Inflammatory macrophage treated with lipopolysaccharide for 1 hour (primary cell): ENCODE results near the gene HOXA6.
A peak's percentile ranks its signal among the peaks of the same experiment; 100 is the strongest.

Experiments
- DNase-seq, 2 donors: peaks; one replicate each; pipeline ENCODE4 v3.0.0-alpha.2; 2020 to 2022

The HOXA6 gene

GRCh38 chr7:27137640-27138315, 9.8 kb downstream of the HOXA6 start:
- DNase-seq = no peak

- DNase-seq = peak; percentile 93 to 96
These were observed 13.2 kb downstream of the HOXA6 start for GRCh38 chr7:27134392-27134791.

GRCh38 chr7:27133409-27134231, 14.0 kb downstream of the HOXA6 start:
- DNase-seq = peak in 1 of 2 donors; percentile 45

GRCh38 chr7:27132978-27133377, 14.6 kb downstream of the HOXA6 start:
- no peak for DNase-seq

DNA sequence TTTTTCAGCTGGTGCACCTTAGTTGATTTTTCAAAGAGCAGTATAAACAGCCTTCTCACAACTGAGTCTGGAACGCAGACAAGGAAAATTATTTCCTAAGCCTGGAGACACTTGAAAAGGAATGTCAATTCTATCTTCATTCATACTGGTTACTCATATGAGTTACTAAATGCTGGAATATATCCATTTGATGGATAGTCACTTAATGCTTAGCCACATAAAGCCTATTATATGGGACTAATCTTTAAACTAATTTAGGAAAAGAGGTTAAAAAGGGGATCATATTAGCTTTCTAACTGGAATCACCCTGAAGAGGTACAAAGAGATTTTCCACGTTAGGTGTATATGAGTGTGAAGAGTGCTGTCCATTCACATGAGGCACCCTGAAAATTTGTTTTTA, 15.4 kb downstream of the HOXA6 start:
- DNase-seq = no peak

DNA sequence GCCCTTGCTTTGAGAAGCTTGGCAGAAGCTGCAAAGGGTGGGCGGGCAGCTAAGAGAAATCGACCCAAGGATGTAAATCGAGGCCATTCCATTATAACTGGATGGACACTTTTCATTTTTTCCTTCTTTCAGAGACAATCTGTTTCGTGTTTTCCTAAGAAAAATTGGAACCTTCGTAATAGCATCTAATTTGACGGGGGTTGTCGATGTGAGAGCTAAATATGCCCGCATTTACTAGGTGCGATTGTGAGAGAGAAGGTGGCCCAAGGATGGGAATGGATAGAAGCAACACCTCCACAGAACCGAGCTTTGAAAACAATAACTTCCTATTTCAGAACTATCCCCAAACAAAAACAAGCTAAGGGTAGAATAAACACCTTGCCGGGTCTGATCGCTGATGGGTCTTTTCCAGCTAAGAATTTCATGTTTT, 16.2 kb downstream of the HOXA6 start:
- no peak for DNase-seq

DNA sequence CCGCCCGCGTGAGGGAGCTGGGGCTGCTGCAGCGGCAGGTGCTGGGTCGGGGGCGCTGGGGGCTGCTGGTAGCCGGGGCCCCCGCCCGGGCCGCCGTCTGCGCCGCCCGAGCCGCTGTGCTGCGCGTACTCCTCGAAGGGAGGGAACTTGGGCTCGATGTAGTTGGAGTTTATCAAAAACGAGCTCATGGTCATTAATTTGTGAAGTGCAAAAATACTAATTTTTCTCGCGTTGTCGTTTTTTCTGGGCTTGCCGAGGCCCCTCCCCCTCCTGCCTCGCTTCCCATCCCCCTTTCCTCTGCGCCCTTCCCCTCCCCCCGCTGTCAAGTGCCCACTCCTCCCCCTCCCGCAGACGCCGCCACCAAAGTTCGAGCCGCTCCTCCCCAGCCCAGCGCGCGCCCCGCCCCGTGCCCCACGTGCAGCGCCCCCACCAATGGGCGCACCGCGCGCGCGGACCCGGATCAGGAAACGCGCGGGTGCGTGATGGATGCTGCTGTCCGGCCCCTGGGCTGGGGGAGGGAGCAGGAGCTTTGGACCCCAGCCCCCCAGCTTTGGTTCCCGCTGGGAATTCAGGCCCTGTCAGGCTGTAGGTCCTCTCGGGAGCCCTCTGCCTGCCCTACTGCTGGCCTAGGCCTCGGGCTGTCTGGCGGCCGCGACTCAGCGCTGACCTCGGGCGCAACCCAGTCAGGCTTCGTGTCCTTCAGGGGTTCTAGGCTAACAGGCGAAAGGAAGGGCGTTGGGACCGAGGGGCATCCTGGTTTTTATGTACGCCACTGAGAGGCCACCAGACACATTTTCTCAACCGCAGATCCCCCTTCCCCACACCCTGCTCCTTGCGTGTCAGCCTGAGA, 16.8 kb downstream of the HOXA6 start, which contains the start of gene HOXA4:
Gene HOXA4, minus strand, starts transcription at position 218 of the 850 bp plus-strand sequence. Its CDS starts 24 bp downstream, at position 194.
- peak; percentile 67 to 86 for DNase-seq

DNA sequence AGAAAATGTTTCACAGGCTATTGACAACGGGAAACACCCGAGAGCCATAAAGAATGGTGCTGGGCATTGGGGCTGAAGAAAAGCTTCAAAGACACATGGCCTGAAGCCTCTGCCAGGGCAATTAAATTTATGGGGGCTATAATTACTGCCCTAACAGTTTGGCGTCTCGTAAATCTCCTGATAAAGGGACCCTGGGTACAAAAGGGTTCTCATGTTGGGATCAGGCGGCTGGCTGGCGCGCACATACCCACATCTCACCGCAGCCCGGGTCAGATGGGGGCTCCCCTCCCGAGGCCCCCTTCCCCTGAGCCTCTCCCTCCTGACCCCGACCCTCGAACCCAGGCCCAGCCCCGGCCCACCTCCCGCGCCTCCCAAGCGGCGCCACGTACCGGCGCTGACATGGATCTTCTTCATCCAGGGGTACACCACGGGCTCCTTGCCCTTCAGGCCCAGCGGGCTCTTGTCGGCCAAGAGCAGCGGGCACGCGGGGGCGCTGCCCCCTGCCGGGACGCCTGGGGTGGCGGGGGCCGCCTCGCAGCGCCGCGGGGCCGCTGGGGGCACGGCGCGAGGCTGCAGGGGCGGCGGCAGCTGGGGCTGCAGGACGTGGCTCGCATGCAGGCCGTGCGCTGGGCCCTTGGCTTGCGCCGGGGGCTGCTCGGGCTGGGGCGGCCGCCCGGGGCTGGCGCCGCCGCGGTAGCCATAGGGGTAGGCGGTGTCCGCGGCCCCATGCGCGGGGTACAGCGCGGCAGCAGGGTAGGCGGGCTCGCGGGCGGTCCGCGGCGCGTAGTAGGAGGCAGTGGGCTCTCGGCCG, 17.6 kb downstream of the HOXA6 start:
- DNase-seq = no peak

- no peak for DNase-seq
These were observed 18.5 kb downstream of the HOXA6 start for GRCh38 chr7:27128776-27129728.

DNA sequence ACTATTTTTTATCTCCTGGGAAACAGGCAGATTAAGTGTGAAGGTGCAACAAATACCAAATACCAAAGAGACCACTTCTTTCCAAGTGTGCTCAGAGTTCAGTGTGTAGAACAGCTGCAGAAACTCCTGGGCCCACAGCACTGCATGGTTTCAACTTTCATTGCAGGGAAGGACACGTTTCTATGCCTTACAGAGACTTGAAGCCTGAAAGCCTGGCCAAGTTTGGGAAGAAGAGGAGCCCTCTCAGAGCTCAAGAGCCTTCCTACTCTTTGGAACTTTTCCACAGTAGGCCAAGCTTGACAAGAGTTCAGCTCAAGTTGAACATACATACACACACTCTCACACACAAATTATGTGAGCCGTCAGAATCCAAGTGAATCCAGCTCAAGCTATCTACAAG, 19.5 kb downstream of the HOXA6 start:
- DNase-seq = no peak

GRCh38 chr7:27126596-27127327, 20.8 kb downstream of the HOXA6 start:
- DNase-seq = no peak

- no peak for DNase-seq
These were observed 21.6 kb downstream of the HOXA6 start for GRCh38 chr7:27125986-27126394.

DNA sequence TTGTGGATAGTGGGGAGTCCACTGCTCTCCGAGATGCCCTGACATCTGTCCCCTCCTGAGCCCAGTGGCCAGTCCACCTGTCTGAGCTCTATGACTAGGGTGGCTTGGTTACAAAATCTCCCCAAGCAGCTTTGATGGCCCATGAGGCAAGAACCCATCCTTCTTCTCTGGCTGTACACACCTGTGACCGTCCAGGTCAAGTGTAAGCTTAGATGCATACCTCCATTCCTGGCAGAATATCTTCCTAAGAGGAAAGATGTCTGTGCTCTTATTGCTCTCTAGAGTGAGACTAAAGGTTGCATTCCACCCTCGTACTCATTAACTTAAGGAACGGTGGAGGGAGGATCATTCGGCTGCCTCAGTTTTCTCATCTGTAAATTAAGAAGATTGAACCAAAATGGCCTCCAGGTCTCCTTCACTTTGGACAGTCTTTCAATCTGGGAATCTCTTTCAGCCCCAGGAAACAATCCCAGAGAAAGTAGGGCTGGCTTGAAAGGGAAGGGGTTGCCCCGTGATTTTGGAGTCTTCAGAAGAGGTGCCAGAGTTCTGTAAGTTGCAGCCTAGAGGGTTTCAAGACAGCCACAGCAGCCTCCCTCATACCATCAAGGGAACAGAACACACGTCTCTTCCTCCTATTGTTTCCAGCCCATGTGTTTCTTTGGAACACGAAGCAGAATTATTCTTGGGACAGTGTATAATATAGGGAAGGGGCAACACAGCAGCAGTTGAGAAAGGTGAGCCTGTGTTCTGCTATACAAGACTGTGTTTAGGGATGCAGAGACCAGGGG, 22.5 kb downstream of the HOXA6 start:
- DNase-seq = no peak

DNA sequence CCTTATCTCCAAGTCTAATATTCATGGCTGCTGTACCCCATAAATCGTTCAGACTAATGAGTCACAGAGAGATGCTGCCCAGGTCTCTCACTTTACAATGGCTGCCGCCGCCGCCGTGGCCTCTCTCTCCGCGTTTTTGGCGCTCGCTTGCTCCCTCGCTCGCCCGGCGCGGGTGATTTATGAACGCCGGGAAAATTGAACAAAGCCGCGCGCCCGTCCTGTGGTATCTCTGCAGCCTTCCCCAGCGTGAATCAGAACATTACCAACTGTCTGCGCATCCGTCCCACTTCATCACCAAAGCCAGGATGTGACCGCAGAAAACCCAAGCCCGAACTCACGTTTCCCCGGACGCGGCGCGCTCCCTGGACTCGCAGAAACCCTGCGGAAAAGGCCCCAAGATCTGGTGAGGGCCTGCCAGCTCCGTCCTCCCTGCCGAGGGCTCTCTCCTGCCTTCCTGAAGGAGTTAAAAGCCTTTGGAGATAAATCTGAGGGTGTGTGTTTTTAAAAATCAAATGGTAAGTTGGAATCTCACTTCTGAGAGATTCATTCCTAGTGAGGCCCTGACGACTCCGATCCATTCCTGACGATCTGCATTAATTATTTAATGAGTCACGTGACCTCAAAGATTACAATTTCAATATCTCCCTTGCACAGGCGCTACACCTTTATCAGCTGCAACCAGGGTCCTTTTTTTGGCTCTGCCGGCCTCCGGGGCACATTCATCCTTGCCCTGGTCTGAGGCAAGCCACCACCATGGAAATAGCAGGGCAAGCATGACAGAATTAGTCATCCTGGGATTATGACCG, 23.3 kb downstream of the HOXA6 start:
- DNase-seq = no peak

- no peak for DNase-seq
These were observed 24.0 kb downstream of the HOXA6 start for GRCh38 chr7:27123477-27124053.

GRCh38 chr7:27123007-27123476, 24.5 kb downstream of the HOXA6 start:
- DNase-seq = no peak

DNA sequence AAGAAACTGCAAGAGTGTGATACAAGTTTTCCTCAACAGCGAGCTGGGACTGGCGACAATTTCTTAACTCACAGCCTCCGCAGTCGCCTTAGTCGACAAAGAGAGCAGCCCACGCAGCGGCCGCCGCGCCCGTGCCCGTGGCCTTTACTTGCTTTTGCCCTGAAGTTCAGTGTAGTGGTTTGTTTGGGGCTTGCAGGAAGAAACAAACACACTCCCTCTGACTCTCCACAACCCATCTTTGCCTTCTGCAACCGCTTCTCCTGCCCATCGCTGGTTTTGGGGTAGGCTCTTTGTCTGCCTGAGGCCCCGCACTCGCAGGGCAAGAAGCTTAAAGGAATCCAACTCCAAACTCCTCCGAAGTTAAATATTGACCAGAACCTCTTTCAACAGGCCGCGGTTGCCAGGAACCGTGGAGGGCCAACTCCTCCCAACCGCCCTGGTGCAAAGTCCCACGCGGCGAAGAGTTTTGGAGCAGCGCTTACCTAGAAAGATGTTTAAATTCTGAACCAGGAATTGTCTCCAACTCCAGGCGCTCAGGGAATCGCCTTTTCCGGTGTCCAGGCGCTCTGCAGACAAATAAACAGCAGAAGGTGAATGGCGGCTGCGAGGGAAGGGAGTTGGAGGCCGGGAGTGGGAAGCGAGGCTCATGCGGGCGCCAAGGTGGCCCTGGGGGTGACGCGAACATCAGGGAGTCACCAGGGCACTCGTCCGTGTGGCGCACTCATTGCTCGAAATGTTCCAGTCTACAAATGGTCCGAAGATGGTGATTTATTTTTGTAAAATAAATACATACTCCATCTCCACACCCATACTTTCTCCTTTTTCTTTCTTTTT, 25.3 kb downstream of the HOXA6 start:
- DNase-seq = no peak
